ENCODE data around the gene SULT1A1.
"Not testable (repeated sequence)": the region's sequence is repeated elsewhere in the genome, so short reads cannot be mapped to it uniquely, and the experiment has no call there.

SULT1A1 gene

GRCh38 chr16:28609631-28610594 is at the start of gene SULT1A1:
SULT1A1 (minus strand) TSS chr16:28610044; CDS start chr16:28608855, 1,189 bp downstream.
- no peak for DNase-seq
- in situ Hi-C loops (cut with HindIII; ENCODE audit: low pct_ligation_motif_present, low pct_unique_long_range_greater_than_20kb, low sequenced_read_pairs): no loop called here

- DNase-seq; in situ Hi-C loops (cut with HindIII; ENCODE audit: low pct_ligation_motif_present, low pct_unique_long_range_greater_than_20kb, low sequenced_read_pairs): not testable (repeated sequence)
Measured at GRCh38 chr16:28639959-28640358, 30.1 kb upstream of the SULT1A1 start.

- in situ Hi-C loops (cut with HindIII; ENCODE audit: low pct_ligation_motif_present, low pct_unique_long_range_greater_than_20kb, low sequenced_read_pairs); DNase-seq: not testable (repeated sequence)
Measured at GRCh38 chr16:28638359-28638758, 28.5 kb upstream of the SULT1A1 start.

- in situ Hi-C loops (cut with HindIII; ENCODE audit: low pct_ligation_motif_present, low pct_unique_long_range_greater_than_20kb, low sequenced_read_pairs); DNase-seq: not testable (repeated sequence)
Measured at GRCh38 chr16:28637765-28638164, 27.9 kb upstream of the SULT1A1 start, which contains the start of gene NPIPB8. NPIPB8 (plus strand) TSS chr16:28638065; CDS start chr16:28638361, 296 bp downstream.

- DNase-seq: peak; percentile 64
Measured at GRCh38 chr16:28636093-28636823, 26.4 kb upstream of the SULT1A1 start.

GRCh38 chr16:28630905-28631304 is 21.1 kb upstream of the SULT1A1 start:
- in situ Hi-C loops (cut with HindIII; ENCODE audit: low pct_ligation_motif_present, low pct_unique_long_range_greater_than_20kb, low sequenced_read_pairs); DNase-seq: not testable (repeated sequence)

More at GRCh38 chr16:28636093-28636823, 26.4 kb upstream of the SULT1A1 start:
- in situ Hi-C loops (cut with HindIII; ENCODE audit: low pct_ligation_motif_present, low pct_unique_long_range_greater_than_20kb, low sequenced_read_pairs): not testable (repeated sequence)

- in situ Hi-C loops (cut with HindIII; ENCODE audit: low pct_ligation_motif_present, low pct_unique_long_range_greater_than_20kb, low sequenced_read_pairs): no loop called here
- DNase-seq: peak; percentile 45
Measured at GRCh38 chr16:28623172-28623711, 13.4 kb upstream of the SULT1A1 start.

GRCh38 chr16:28622532-28623171 is 12.8 kb upstream of the SULT1A1 start:
- in situ Hi-C loops (cut with HindIII; ENCODE audit: low pct_ligation_motif_present, low pct_unique_long_range_greater_than_20kb, low sequenced_read_pairs); DNase-seq: not testable (repeated sequence)

GRCh38 chr16:28621481-28622155 is 11.8 kb upstream of the SULT1A1 start:
- no peak for DNase-seq

GRCh38 chr16:28620316-28620715 is 10.5 kb upstream of the SULT1A1 start:
- in situ Hi-C loops (cut with HindIII; ENCODE audit: low pct_ligation_motif_present, low pct_unique_long_range_greater_than_20kb, low sequenced_read_pairs); DNase-seq: not testable (repeated sequence)

More at GRCh38 chr16:28621481-28622155, 11.8 kb upstream of the SULT1A1 start:
- in situ Hi-C loops (cut with HindIII; ENCODE audit: low pct_ligation_motif_present, low pct_unique_long_range_greater_than_20kb, low sequenced_read_pairs): no loop called here

- no peak for DNase-seq
- in situ Hi-C loops (cut with HindIII; ENCODE audit: low pct_ligation_motif_present, low pct_unique_long_range_greater_than_20kb, low sequenced_read_pairs): no loop called here
Measured at GRCh38 chr16:28617874-28618273, 8.0 kb upstream of the SULT1A1 start.

GRCh38 chr16:28616636-28617035 is 6.8 kb upstream of the SULT1A1 start:
- in situ Hi-C loops (cut with HindIII; ENCODE audit: low pct_ligation_motif_present, low pct_unique_long_range_greater_than_20kb, low sequenced_read_pairs): no loop called here

GRCh38 chr16:28616224-28616577 is 6.4 kb upstream of the SULT1A1 start:
- DNase-seq; in situ Hi-C loops (cut with HindIII; ENCODE audit: low pct_ligation_motif_present, low pct_unique_long_range_greater_than_20kb, low sequenced_read_pairs): not testable (repeated sequence)

More at GRCh38 chr16:28616636-28617035, 6.8 kb upstream of the SULT1A1 start:
- DNase-seq: no peak

- in situ Hi-C loops (cut with HindIII; ENCODE audit: low pct_ligation_motif_present, low pct_unique_long_range_greater_than_20kb, low sequenced_read_pairs): not testable (repeated sequence)
- peak; percentile 44 for DNase-seq
Measured at GRCh38 chr16:28615486-28616223, 5.8 kb upstream of the SULT1A1 start.

- DNase-seq; in situ Hi-C loops (cut with HindIII; ENCODE audit: low pct_ligation_motif_present, low pct_unique_long_range_greater_than_20kb, low sequenced_read_pairs): not testable (repeated sequence)
Measured at GRCh38 chr16:28614561-28614960, 4.7 kb upstream of the SULT1A1 start.

- DNase-seq; in situ Hi-C loops (cut with HindIII; ENCODE audit: low pct_ligation_motif_present, low pct_unique_long_range_greater_than_20kb, low sequenced_read_pairs): not testable (repeated sequence)
Measured at GRCh38 chr16:28613912-28614311, 4.1 kb upstream of the SULT1A1 start.
